H9 (cell line): ENCODE measurements around the gene MORN5. TPM values are rescaled to one million over a fixed set of nuclear protein-coding genes. Genes with fewer than 3 reads are reported as not detected.

ENCODE experiments used
- DNase-seq: peaks from one replicate; pipeline ENCODE4 v3.0.0-alpha.2; 2017
- H2AFZ ChIP-seq: one replicate; pipeline ENCODE4 v1.6.1; 2013; ENCODE audit warnings: mild to moderate bottlenecking, low read length, control low read depth, moderate library complexity
- H2AK5ac ChIP-seq: 2 replicates; pipeline ENCODE4 v1.6.1; 2013; ENCODE audit warnings: low read length, control low read depth, mixed read lengths; ENCODE audit not compliant: insufficient read length
- H2BK120ac ChIP-seq: one replicate; pipeline ENCODE4 v1.6.1; 2013; ENCODE audit warnings: low read depth, mild to moderate bottlenecking, low read length, control low read depth, inconsistent platforms; ENCODE audit not compliant: poor library complexity, severe bottlenecking
- H2BK12ac ChIP-seq: 2 replicates; pipeline ENCODE4 v1.6.1; 2013; ENCODE audit warnings: low read length, control low read depth, mixed read lengths, low read depth; ENCODE audit not compliant: insufficient read length
- H2BK15ac ChIP-seq: 2 replicates; pipeline ENCODE4 v1.6.1; 2013; ENCODE audit warnings: low read depth, low read length, control low read depth
- H2BK20ac ChIP-seq: one replicate; pipeline ENCODE4 v1.6.1; 2013; ENCODE audit warnings: low read depth, mild to moderate bottlenecking, low read length, control low read depth, inconsistent platforms; ENCODE audit not compliant: poor library complexity, severe bottlenecking
- H2BK5ac ChIP-seq: 2 replicates; pipeline ENCODE4 v1.6.1; 2013; ENCODE audit warnings: low read length, control low read depth, mixed read lengths; ENCODE audit not compliant: insufficient read length
- H3K14ac ChIP-seq: 2 replicates; pipeline ENCODE4 v1.6.1; 2013; ENCODE audit warnings: low read length, control low read depth; ENCODE audit not compliant: insufficient read depth
- H3K18ac ChIP-seq: 2 replicates; pipeline ENCODE4 v1.6.1; 2013; ENCODE audit warnings: low read depth, mild to moderate bottlenecking, mixed read lengths, low read length, control low read depth; ENCODE audit not compliant: insufficient read length
- H3K23ac ChIP-seq: 2 replicates; pipeline ENCODE4 v1.6.1; 2013; ENCODE audit warnings: low read length, control low read depth, mixed read lengths, low read depth; ENCODE audit not compliant: insufficient read length
- H3K23me2 ChIP-seq: 2 replicates; pipeline ENCODE4 v1.6.1; 2013; ENCODE audit warnings: low read depth, mild to moderate bottlenecking, mixed read lengths, low read length, control low read depth; ENCODE audit not compliant: insufficient read length, poor library complexity, severe bottlenecking
- H3K27ac ChIP-seq: 2 replicates; pipeline ENCODE4 v1.5.1; 2013; ENCODE audit warnings: low read length, control low read depth, mixed read lengths, low read depth; ENCODE audit not compliant: insufficient read length
- H3K27me3 ChIP-seq: 2 replicates; pipeline ENCODE4 v1.6.1; 2013; ENCODE audit warnings: low read length, control low read depth, inconsistent platforms; ENCODE audit not compliant: insufficient read depth
- H3K4ac ChIP-seq: 2 replicates; pipeline ENCODE4 v1.6.1; 2013; ENCODE audit warnings: low read depth, mild to moderate bottlenecking, control low read depth, inconsistent platforms, low read length, moderate library complexity
- H3K4me1 ChIP-seq: 2 replicates; pipeline ENCODE4 v1.6.1; 2013; ENCODE audit warnings: low read length, control low read depth, inconsistent platforms; ENCODE audit not compliant: insufficient read depth
- H3K4me2 ChIP-seq: 2 replicates; pipeline ENCODE4 v1.6.1; 2013; ENCODE audit warnings: low read length, control low read depth, mixed read lengths; ENCODE audit not compliant: insufficient read length, insufficient read depth
- H3K56ac ChIP-seq: 2 replicates; pipeline ENCODE4 v1.6.1; 2013; ENCODE audit warnings: low read depth, mild to moderate bottlenecking, mixed read lengths, low read length, control low read depth; ENCODE audit not compliant: insufficient read length
- H3K79me1 ChIP-seq: 2 replicates; pipeline ENCODE4 v1.6.1; 2013; ENCODE audit warnings: low read depth, mild to moderate bottlenecking, moderate library complexity, low read length, control low read depth, inconsistent platforms; ENCODE audit not compliant: insufficient read depth, poor library complexity, severe bottlenecking
- H3K79me2 ChIP-seq: 2 replicates; pipeline ENCODE4 v1.6.1; 2013; ENCODE audit warnings: low read length, control low read depth, inconsistent platforms; ENCODE audit not compliant: insufficient read depth
- H3K9ac ChIP-seq: 2 replicates; pipeline ENCODE4 v1.6.1; 2013; ENCODE audit warnings: low read length, control low read depth, mixed read lengths; ENCODE audit not compliant: insufficient read length; ENCODE audit errors: extremely low read depth
- H3K9me3 ChIP-seq: one replicate; pipeline ENCODE4 v1.6.1; 2013; ENCODE audit warnings: low read depth, low read length, inconsistent platforms; ENCODE audit not compliant: control insufficient read depth
- H3T11ph ChIP-seq: one replicate; pipeline ENCODE4 v1.6.1; 2013; ENCODE audit warnings: mild to moderate bottlenecking, low read length, control low read depth, inconsistent platforms
- H4K20me1 ChIP-seq: one replicate; pipeline ENCODE4 v1.6.1; 2013; ENCODE audit not compliant: control insufficient read depth, insufficient read length, insufficient read depth
- H4K5ac ChIP-seq: 2 replicates; pipeline ENCODE4 v1.6.1; 2013; ENCODE audit warnings: low read depth, mild to moderate bottlenecking, mixed read lengths, low read length, control low read depth; ENCODE audit not compliant: insufficient read length
- H4K8ac ChIP-seq: replicated peaks from 2 replicates; pipeline ENCODE4 v1.6.1; 2013; ENCODE audit warnings: low read length, control low read depth, mixed read lengths, low read depth; ENCODE audit not compliant: insufficient read length
- H4K91ac ChIP-seq: 2 replicates; pipeline ENCODE4 v1.6.1; 2013; ENCODE audit warnings: low read depth, mild to moderate bottlenecking, moderate library complexity, mixed read lengths, low read length, control low read depth; ENCODE audit not compliant: insufficient read length
- H3K27ac Mint-ChIP-seq, 3 experiments: 2 replicates in 2 of 3; 3 replicates in 1 of 3; pipeline ENCODE4 v1.8.0; 2020 to 2021; ENCODE audit warnings: mixed read lengths in 3 of 3, mild to moderate bottlenecking in 1 of 3, moderate library complexity in 1 of 3
- H3K27me3 Mint-ChIP-seq: 2 replicates; pipeline ENCODE4 v1.8.0; 2021; ENCODE audit warnings: low read depth, mild to moderate bottlenecking, moderate library complexity, mixed read lengths
- H3K36me3 Mint-ChIP-seq, 3 experiments: 2 replicates in 2 of 3; 3 replicates in 1 of 3; pipeline ENCODE4 v1.8.0; 2020 to 2021; ENCODE audit warnings: low read depth in 3 of 3, mixed read lengths in 3 of 3; ENCODE audit not compliant: insufficient read depth in 1 of 3
- H3K4me1 Mint-ChIP-seq, 2 experiments: 2 replicates each; pipeline ENCODE4 v1.8.0; 2020; ENCODE audit warnings: mixed read lengths in 2 of 2
- H3K4me3 Mint-ChIP-seq, 2 experiments: 2 replicates in 1 of 2; 3 replicates in 1 of 2; pipeline ENCODE4 v1.8.0; 2020 to 2021; ENCODE audit warnings: mild to moderate bottlenecking in 2 of 2, mixed read lengths in 2 of 2, moderate library complexity in 1 of 2
- H3K9me3 Mint-ChIP-seq, 2 experiments: 2 replicates in 1 of 2; 3 replicates in 1 of 2; pipeline ENCODE4 v1.8.0; 2020; ENCODE audit warnings: mild to moderate bottlenecking in 2 of 2, mixed read lengths in 2 of 2, moderate library complexity in 1 of 2
- CTCF ChIP-seq: fragments of 200-600 bp; sonication (generic); conservative IDR thresholded peaks from 3 replicates; pipeline ENCODE4 v1.8.0; 2021; ENCODE audit warnings: antibody characterized with exemption, mild to moderate bottlenecking
- WGBS: extraction: QIAGEN DNeasy Blood & Tissue Kit; methylation state at CpG from one replicate; pipeline ENCODE4 v1.1.7; 2013; ENCODE audit warnings: missing lambda C conversion rate, low lambda C conversion rate, mixed read lengths; ENCODE audit not compliant: insufficient read length; ENCODE audit errors: extremely low coverage; 5-methylcytosine and 5-hydroxymethylcytosine counted together
- total RNA-seq: library from RNA; stranded (reverse); gene quantifications from 2 replicates; pipeline ENCODE4 v1.2.1, GENCODE V29; 2021

The MORN5 gene
- total RNA-seq, 1 experiment from 2014 or later, result not detected

GRCh38 chr9:122195875-122196274 lies 36.2 kb downstream of the MORN5 start:
- no peak overlapping the region for H3K56ac ChIP-seq
- H3K4me2 ChIP-seq, result no peak overlapping the region
- Mint-ChIP-seq H3K27me3 (peaks cover 5% of the 10 kb centered on the region; the same call in 1 of the 2 replicates), H3K9me3 (no peaks in the 10 kb centered on the region), H3K4me1 (peaks cover 19 to 27% of the 10 kb centered on the region in 2 experiments), H3K27ac (no peak overlapping the region), H3K36me3 (no peaks in the 10 kb centered on the region; a peak in 1 of 7 replicates), H3K4me3 (no peak overlapping the region)
- H4K91ac ChIP-seq, result no peak overlapping the region
- no peaks in the 10 kb centered on the region for H3K79me2 ChIP-seq
- H4K8ac ChIP-seq, result no peak overlapping the region
- H3K9ac ChIP-seq, result no peak overlapping the region
- no peak overlapping the region for H3T11ph ChIP-seq
- H3K18ac ChIP-seq, result no peak overlapping the region
- no peak overlapping the region for H3K4ac ChIP-seq
- no peak overlapping the region for H3K23ac ChIP-seq
- H3K79me1 ChIP-seq, result no peaks in the 10 kb centered on the region
- no peak overlapping the region for H2AFZ ChIP-seq
- H2BK5ac ChIP-seq, result no peak overlapping the region
- H3K27me3 ChIP-seq, result no peaks in the 10 kb centered on the region
- no peak overlapping the region for H2BK15ac ChIP-seq
- H3K14ac ChIP-seq, result no peak overlapping the region
- H2BK120ac ChIP-seq, result no peak overlapping the region
- no peak overlapping the region for H4K5ac ChIP-seq
- no peaks in the 10 kb centered on the region for H3K9me3 ChIP-seq
- no peak overlapping the region for H2AK5ac ChIP-seq
- no peak for TF ChIP-seq CTCF
- DNase-seq, result no peak
- H3K23me2 ChIP-seq, result no peaks in the 10 kb centered on the region
- H3K4me1 ChIP-seq, result no peaks in the 10 kb centered on the region
- no peak overlapping the region for H3K27ac ChIP-seq
- H2BK20ac ChIP-seq, result no peak overlapping the region
- no peak overlapping the region for H2BK12ac ChIP-seq
- no peaks in the 10 kb centered on the region for H4K20me1 ChIP-seq
- no CpG with 5 or more reads among the region's 4 CpGs for WGBS
